HEK293 (cell line): Measurements from ENCODE around the gene OR12D3.
"Not testable (repeated sequence)": the region's sequence is repeated elsewhere in the genome, so short reads cannot be mapped to it uniquely, and the experiment has no call there.

Source experiments
- CTCF ChIP-seq: fragments of 450-650 bp; formaldehyde crosslinking; IDR thresholded peaks from 2 replicates; pipeline ENCODE4 v1.5.1; 2016; ENCODE audit warnings: missing biosample characterization, missing genetic modification characterization
- ELK4 ChIP-seq: IDR thresholded peaks from 2 replicates; pipeline ENCODE4 v1.6.1; 2011; ENCODE audit warnings: mild to moderate bottlenecking, low read depth, low read length, borderline replicate concordance
- REST ChIP-seq: fragments of 450-650 bp; formaldehyde crosslinking; IDR thresholded peaks from 2 replicates; pipeline ENCODE4 v1.5.1; 2016; ENCODE audit warnings: missing biosample characterization, missing genetic modification characterization
- SP2 ChIP-seq: fragments of 450-650 bp; formaldehyde crosslinking; IDR thresholded peaks from 2 replicates; pipeline ENCODE4 v1.5.1; 2016; ENCODE audit warnings: missing biosample characterization, missing genetic modification characterization
- TRIM28 ChIP-seq: IDR thresholded peaks from 2 replicates; pipeline ENCODE4 v1.6.1; 2011; ENCODE audit warnings: low read length, control low read depth, borderline replicate concordance
- ZBTB49 ChIP-seq: fragments of 450-650 bp; formaldehyde crosslinking; IDR thresholded peaks from 2 replicates; pipeline ENCODE4 v1.5.1; 2016; ENCODE audit warnings: missing biosample characterization, missing genetic modification characterization, low read depth
- ZNF121 ChIP-seq: fragments of 450-650 bp; formaldehyde crosslinking; IDR thresholded peaks from 2 replicates; pipeline ENCODE4 v1.5.1; 2016; ENCODE audit warnings: missing biosample characterization, missing genetic modification characterization
- ZNF274 ChIP-seq, 2 experiments: fragments of 200-500 bp in 1 of 2; fragments of 450-650 bp in 1 of 2; sonication (Bioruptor generic) in 1 of 2; formaldehyde crosslinking in 1 of 2; IDR thresholded peaks; 2 replicates each; pipeline versions ENCODE4 v1.5.1 to v1.6.1; 2014 to 2016; ENCODE audit warnings: borderline replicate concordance in 1 of 2, inconsistent platforms in 1 of 2, low read length in 1 of 2, missing biosample characterization in 1 of 2, missing genetic modification characterization in 1 of 2
- ZNF501 ChIP-seq: fragments of 450-650 bp; formaldehyde crosslinking; IDR thresholded peaks from 2 replicates; pipeline ENCODE4 v1.5.1; 2016; ENCODE audit warnings: missing biosample characterization, missing genetic modification characterization
- ZNF580 ChIP-seq: fragments of 450-650 bp; formaldehyde crosslinking; IDR thresholded peaks from 2 replicates; pipeline ENCODE4 v1.5.1; 2016; ENCODE audit warnings: missing biosample characterization, missing genetic modification characterization

GRCh38 chr6:29349348-29349747 lies 25.7 kb downstream of the OR12D3 start:
- not testable (repeated sequence) for TF ChIP-seq SP2 (tag by site-specific recombination); CTCF; ELK4; ZNF274 (IDR thresholded peaks at IDR 0.05; ENCODE audit: low read length); ZNF274 (tag by site-specific recombination; IDR thresholded peaks at IDR 0.05; ENCODE audit: borderline replicate concordance); ZNF121 (tag by site-specific recombination); ZBTB49 (tag by site-specific recombination); REST (tag by site-specific recombination); ZNF501; TRIM28; ZNF580 (tag by site-specific recombination)
